GM12874 (cell line): ENCODE measurements around the gene DNAJC27.

Experiments
- TF ChIP-seq, protein P1 (sequence below): IDR thresholded peaks from 2 replicates; pipeline ENCODE4 v1.5.1; 2011; ENCODE audit warnings: low read depth, mild to moderate bottlenecking, control low read depth, low read length, moderate library complexity; ENCODE audit not compliant: insufficient read depth

The DNAJC27 gene

DNA sequence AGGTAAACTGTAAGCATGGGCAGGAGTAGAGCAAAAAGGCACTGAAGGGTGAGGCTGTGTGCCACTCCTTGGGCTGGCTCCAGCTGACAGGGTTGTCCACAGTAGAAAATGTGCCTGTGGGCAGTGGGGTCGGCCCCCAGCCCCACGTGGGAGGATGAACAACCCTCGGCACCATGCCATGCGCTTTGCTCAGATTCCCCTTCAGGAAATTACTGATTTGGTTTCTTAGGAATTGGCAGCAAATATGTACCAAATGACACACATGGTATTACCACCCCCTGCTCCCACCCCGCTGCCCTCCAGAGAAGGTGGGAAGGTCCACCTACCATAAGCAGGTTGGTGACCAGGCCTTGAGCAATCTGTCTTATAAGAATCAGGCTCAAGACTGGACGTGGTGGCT is 65.3 kb downstream of the DNAJC27 start:
- TF ChIP-seq, protein P1, sequence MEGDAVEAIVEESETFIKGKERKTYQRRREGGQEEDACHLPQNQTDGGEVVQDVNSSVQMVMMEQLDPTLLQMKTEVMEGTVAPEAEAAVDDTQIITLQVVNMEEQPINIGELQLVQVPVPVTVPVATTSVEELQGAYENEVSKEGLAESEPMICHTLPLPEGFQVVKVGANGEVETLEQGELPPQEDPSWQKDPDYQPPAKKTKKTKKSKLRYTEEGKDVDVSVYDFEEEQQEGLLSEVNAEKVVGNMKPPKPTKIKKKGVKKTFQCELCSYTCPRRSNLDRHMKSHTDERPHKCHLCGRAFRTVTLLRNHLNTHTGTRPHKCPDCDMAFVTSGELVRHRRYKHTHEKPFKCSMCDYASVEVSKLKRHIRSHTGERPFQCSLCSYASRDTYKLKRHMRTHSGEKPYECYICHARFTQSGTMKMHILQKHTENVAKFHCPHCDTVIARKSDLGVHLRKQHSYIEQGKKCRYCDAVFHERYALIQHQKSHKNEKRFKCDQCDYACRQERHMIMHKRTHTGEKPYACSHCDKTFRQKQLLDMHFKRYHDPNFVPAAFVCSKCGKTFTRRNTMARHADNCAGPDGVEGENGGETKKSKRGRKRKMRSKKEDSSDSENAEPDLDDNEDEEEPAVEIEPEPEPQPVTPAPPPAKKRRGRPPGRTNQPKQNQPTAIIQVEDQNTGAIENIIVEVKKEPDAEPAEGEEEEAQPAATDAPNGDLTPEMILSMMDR, result no peak

- TF ChIP-seq, protein P1, result no peak
Measured at GRCh38 chr2:24903161-24904103, 68.3 kb downstream of the DNAJC27 start.

DNA sequence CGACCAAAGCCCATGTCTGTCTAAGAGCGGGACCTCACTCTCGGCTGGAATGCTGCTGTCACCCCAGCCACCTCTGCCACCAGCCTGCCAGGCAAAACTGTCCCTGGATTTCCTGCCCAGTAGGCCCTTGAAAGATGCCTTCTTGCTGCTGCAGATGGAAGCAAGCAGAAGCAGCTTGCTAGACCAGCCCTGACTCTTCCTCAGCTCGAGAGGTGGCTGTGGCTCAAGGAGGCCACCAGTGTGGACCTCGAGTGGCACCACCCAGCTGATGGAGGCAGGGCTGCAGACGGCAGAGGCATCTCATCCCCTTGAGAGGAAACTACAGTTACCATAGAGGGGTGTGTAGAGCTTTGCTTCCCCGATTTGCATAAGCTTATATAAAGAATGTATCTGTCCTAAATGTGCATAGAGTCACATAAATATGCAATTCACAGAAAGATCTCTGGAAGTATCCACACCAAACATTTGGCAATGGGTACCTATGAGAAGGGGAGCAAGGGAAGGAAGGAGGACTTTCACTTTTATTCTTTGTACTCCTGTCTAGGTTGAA is 72.3 kb downstream of the DNAJC27 start:
- TF ChIP-seq, protein P1, result no peak

DNA sequence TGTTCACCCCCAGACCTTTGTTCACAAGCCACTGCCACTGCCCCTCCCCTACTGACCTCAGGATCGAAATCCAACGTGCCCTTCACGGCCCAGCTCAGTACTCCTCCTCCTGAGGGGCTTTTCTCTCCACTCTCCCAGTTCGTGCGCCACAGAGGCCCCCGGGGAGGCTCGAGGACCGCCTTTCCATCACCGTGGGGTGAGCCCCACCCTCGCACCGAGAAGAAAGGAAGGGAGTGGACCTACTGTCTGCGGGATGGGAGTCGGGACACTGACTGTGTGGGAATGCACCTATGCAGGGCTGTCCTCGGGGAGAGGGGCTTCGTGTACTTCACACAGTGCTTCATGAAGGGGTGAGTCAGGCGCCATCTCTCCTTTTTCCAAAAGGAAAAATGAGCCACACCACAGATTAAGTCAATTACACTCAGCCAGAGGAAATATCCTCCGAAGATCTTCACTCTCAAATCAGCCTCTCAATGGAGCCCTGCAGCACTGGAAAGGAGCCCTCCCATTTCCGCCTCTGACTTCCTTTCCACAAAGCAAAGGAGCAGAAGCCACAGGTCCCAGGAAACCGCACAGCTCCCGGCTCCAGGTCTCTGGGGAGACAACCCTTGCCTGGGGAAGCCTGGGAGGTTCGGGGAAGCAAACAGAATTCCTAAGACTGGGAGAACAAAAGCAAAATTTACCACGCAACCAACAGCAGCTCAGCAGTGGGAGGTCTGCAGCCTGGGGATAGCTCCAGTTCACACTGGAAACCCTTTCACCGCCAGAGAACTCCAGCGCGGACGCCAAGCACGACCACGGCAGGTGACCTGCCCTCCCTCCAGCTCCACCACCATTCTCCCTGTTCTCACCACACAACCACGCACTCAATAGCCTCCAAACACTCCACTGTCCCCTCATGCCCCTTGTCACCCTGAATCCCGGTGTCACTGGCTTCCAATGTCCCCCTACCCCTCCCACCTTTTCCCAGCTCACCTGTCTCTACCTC is 73.3 kb downstream of the DNAJC27 start:
- TF ChIP-seq, protein P1, result no peak

- TF ChIP-seq, protein P1, result no peak
Measured at GRCh38 chr2:24894750-24895149, 77.0 kb downstream of the DNAJC27 start.

- TF ChIP-seq, protein P1, result no peak
Measured at GRCh38 chr2:24893934-24894333, 77.8 kb downstream of the DNAJC27 start.
